Cerebellar nuclear complex (tissue), 1 donor: Measurements from ENCODE around the gene SLC22A23.

ENCODE experiments used
- DNase-seq, 2 experiments: peaks; one replicate each; lab custom pipeline; 2025; lab: John Stamatoyannopoulos, UW

Gene SLC22A23

GRCh38 chr6:3331971-3332370, 124.9 kb downstream of the SLC22A23 start:
- DNase-seq = no peak

- no peak for DNase-seq
Observed at GRCh38 chr6:3331494-3331893, 125.4 kb downstream of the SLC22A23 start.

GRCh38 chr6:3330199-3330598, 126.7 kb downstream of the SLC22A23 start:
- DNase-seq = no peak

- DNase-seq = no peak
Observed at GRCh38 chr6:3329393-3330051, 127.3 kb downstream of the SLC22A23 start.

GRCh38 chr6:3328796-3329195, 128.1 kb downstream of the SLC22A23 start:
- no peak for DNase-seq

GRCh38 chr6:3328145-3328544, 128.7 kb downstream of the SLC22A23 start:
- DNase-seq = no peak

- no peak for DNase-seq
Observed at GRCh38 chr6:3327403-3327802, 129.4 kb downstream of the SLC22A23 start.

GRCh38 chr6:3326981-3327380, 129.9 kb downstream of the SLC22A23 start:
- DNase-seq = no peak

GRCh38 chr6:3326184-3326971, 130.5 kb downstream of the SLC22A23 start:
- no peak for DNase-seq

- DNase-seq = no peak
Observed at GRCh38 chr6:3325210-3325609, 131.6 kb downstream of the SLC22A23 start.

GRCh38 chr6:3324262-3324942, 132.4 kb downstream of the SLC22A23 start:
- DNase-seq = no peak

GRCh38 chr6:3323696-3324261, 133.1 kb downstream of the SLC22A23 start:
- no peak for DNase-seq

- DNase-seq = no peak
Observed at GRCh38 chr6:3323148-3323547, 133.7 kb downstream of the SLC22A23 start.

- no peak for DNase-seq
Observed at GRCh38 chr6:3322366-3322890, 134.4 kb downstream of the SLC22A23 start.

- no peak for DNase-seq
Observed at GRCh38 chr6:3321875-3322274, 135.0 kb downstream of the SLC22A23 start.

GRCh38 chr6:3321042-3321441, 135.8 kb downstream of the SLC22A23 start:
- no peak for DNase-seq

GRCh38 chr6:3320238-3320811, 136.5 kb downstream of the SLC22A23 start:
- DNase-seq = no peak

GRCh38 chr6:3319610-3320200, 137.1 kb downstream of the SLC22A23 start:
- DNase-seq = no peak

GRCh38 chr6:3318821-3319540, 137.9 kb downstream of the SLC22A23 start:
- no peak for DNase-seq

GRCh38 chr6:3318226-3318625, 138.6 kb downstream of the SLC22A23 start:
- no peak for DNase-seq

GRCh38 chr6:3317741-3318211, 139.1 kb downstream of the SLC22A23 start:
- DNase-seq = no peak
